Measurements from ENCODE around the gene SEC14L1.
"Not testable (repeated sequence)": the region's sequence is repeated elsewhere in the genome, so short reads cannot be mapped to it uniquely, and the experiment has no call there.

Gene SEC14L1

GRCh38 chr17:77142689-77143088 is 1.9 kb downstream of the SEC14L1 start:
- DNase-seq (ENCODE audit: low read depth) = no peak

GRCh38 chr17:77143306-77143705 is 2.5 kb downstream of the SEC14L1 start:
- no peak for DNase-seq (ENCODE audit: low read depth)

GRCh38 chr17:77144227-77144626 is 3.5 kb downstream of the SEC14L1 start:
- no peak for DNase-seq (ENCODE audit: low read depth)

- DNase-seq (ENCODE audit: low read depth) = no peak
These were observed 4.4 kb downstream of the SEC14L1 start for GRCh38 chr17:77145224-77145611.

GRCh38 chr17:77145612-77146245 is 5.0 kb downstream of the SEC14L1 start:
- peak; percentile 96 for DNase-seq (ENCODE audit: low read depth)

- no peak for DNase-seq (ENCODE audit: low read depth)
These were observed 5.5 kb downstream of the SEC14L1 start for GRCh38 chr17:77146246-77146632.

GRCh38 chr17:77146882-77147281 is 6.1 kb downstream of the SEC14L1 start:
- no peak for DNase-seq (ENCODE audit: low read depth)

- no peak for DNase-seq (ENCODE audit: low read depth)
These were observed 6.6 kb downstream of the SEC14L1 start for GRCh38 chr17:77147357-77147801.

- no peak for DNase-seq (ENCODE audit: low read depth)
These were observed 7.5 kb downstream of the SEC14L1 start for GRCh38 chr17:77148077-77148939.

GRCh38 chr17:77148940-77149510 is 8.3 kb downstream of the SEC14L1 start:
- DNase-seq (ENCODE audit: low read depth) = peak; percentile 42

- no peak for DNase-seq (ENCODE audit: low read depth)
These were observed 9.4 kb downstream of the SEC14L1 start for GRCh38 chr17:77150196-77150595.

- no peak for DNase-seq (ENCODE audit: low read depth)
These were observed 10.4 kb downstream of the SEC14L1 start for GRCh38 chr17:77151186-77151585.

GRCh38 chr17:77152056-77152455 is 11.3 kb downstream of the SEC14L1 start:
- not testable (repeated sequence) for DNase-seq (ENCODE audit: low read depth)

- DNase-seq (ENCODE audit: low read depth) = no peak
These were observed 12.7 kb downstream of the SEC14L1 start for GRCh38 chr17:77153472-77153871.

GRCh38 chr17:77153999-77154586 is 13.3 kb downstream of the SEC14L1 start:
- DNase-seq (ENCODE audit: low read depth) = no peak

- no peak for DNase-seq (ENCODE audit: low read depth)
These were observed 14.4 kb downstream of the SEC14L1 start for GRCh38 chr17:77155125-77155524.

- not testable (repeated sequence) for DNase-seq (ENCODE audit: low read depth)
These were observed 17.0 kb downstream of the SEC14L1 start for GRCh38 chr17:77157766-77158165.

GRCh38 chr17:77160091-77160874 is 19.5 kb downstream of the SEC14L1 start:
- peak; percentile 27 for DNase-seq (ENCODE audit: low read depth)

GRCh38 chr17:77160875-77161530 is 20.2 kb downstream of the SEC14L1 start:
- DNase-seq (ENCODE audit: low read depth) = no peak

- DNase-seq (ENCODE audit: low read depth) = no peak
These were observed 21.2 kb downstream of the SEC14L1 start for GRCh38 chr17:77161953-77162352.

GRCh38 chr17:77163001-77163400 is 22.2 kb downstream of the SEC14L1 start:
- DNase-seq (ENCODE audit: low read depth) = no peak

Data from EH (cell line).